K562 (cell line): ENCODE data around the gene PRM2. TPM values are rescaled to one million over a fixed set of nuclear protein-coding genes. Genes with fewer than 3 reads are reported as not detected.

Experiments
- ATAC-seq: fragments of 200-7000 bp; cut with Tn5 transposase; 3 replicates; pipeline ENCODE4 v1.9.1; 2020; ENCODE audit warnings: moderate library complexity
- BruUV-seq: library from RNA; stranded (reverse); fragments of 400-500 nt; replicated peaks from 2 replicates; lab custom pipeline; 2021; lab: Mats Ljungman, UMichigan
- CTCF ChIA-PET: fragments of 300-600 bp; formaldehyde crosslinking; extraction: SDS; loops from one replicate; lab custom pipeline; 2021; ENCODE audit warnings: low intra/inter-chr PET ratio; lab: Yijun Ruan, JAX
- POLR2A ChIA-PET: fragments of 300-600, 350-650 bp; sonication (Branson Sonifier 250); formaldehyde crosslinking; extraction: SDS; loops from one replicate; lab custom pipeline; 2021; ENCODE audit warnings: antibody characterized with exemption, inconsistent platforms; lab: Yijun Ruan, JAX
- DNase-seq, 4 experiments: peaks; one replicate each; pipeline versions ENCODE4 v3.0.0 to v3.0.0-alpha.2; 2011 to 2018; ENCODE audit warnings: low spot score in 3 of 4, mixed read lengths in 3 of 4; ENCODE audit errors: extremely low read depth in 1 of 4
- FAIRE-seq: peaks from 2 replicates; lab custom pipeline; 2011; peaks lifted over from hg19 to GRCh38; lab: Jason Lieb, UNC
- H2AFZ ChIP-seq: 2 replicates; pipeline ENCODE4 v1.6.0; 2011; ENCODE audit warnings: low read depth, low read length, control low read depth, inconsistent platforms
- H3K27ac ChIP-seq: fragments of 200-600 bp; 3 replicates; pipeline ENCODE4 v1.8.0; 2011; ENCODE audit warnings: low read depth, mild to moderate bottlenecking, control low read depth, inconsistent platforms, low read length, moderate library complexity, mixed read lengths; ENCODE audit errors: extremely low read depth
- H3K27me3 ChIP-seq, 2 experiments: fragments of 300-600 bp in 1 of 2; 2 replicates in 1 of 2; 3 replicates in 1 of 2; pipeline versions ENCODE4 v1.6.0 to v1.8.0; 2011; ENCODE audit warnings: inconsistent platforms in 2 of 2, low read length in 2 of 2, mild to moderate bottlenecking in 1 of 2, mixed read lengths in 1 of 2, moderate library complexity in 1 of 2; ENCODE audit not compliant: control insufficient read depth in 2 of 2, insufficient read depth in 2 of 2
- H3K36me3 ChIP-seq: fragments of 300-600 bp; 3 replicates; pipeline ENCODE4 v1.8.0; 2011; ENCODE audit warnings: mild to moderate bottlenecking, low read length, inconsistent platforms; ENCODE audit not compliant: control insufficient read depth, insufficient read depth
- H3K4me1 ChIP-seq, 2 experiments: fragments of 200-600 bp in 1 of 2; replicated peaks in 1 of 2; 2 replicates in 1 of 2; 3 replicates in 1 of 2; pipeline versions ENCODE4 v1.5.1 to v1.8.0; 2011; ENCODE audit warnings: inconsistent platforms in 2 of 2, low read length in 2 of 2, mild to moderate bottlenecking in 1 of 2, mixed read lengths in 1 of 2, moderate library complexity in 1 of 2; ENCODE audit not compliant: control insufficient read depth in 2 of 2, insufficient read depth in 2 of 2
- H3K4me2 ChIP-seq: 2 replicates; pipeline ENCODE4 v1.6.1; 2011; ENCODE audit warnings: low read length, control low read depth, inconsistent platforms, mixed read lengths; ENCODE audit not compliant: insufficient read depth
- H3K4me3 ChIP-seq: fragments of 200-600 bp; sonication (generic), shearing (Covaris generic); 2 replicates; pipeline ENCODE4 v1.5.1; 2016; ENCODE audit warnings: control low read depth, inconsistent platforms
- H3K79me2 ChIP-seq: fragments of 200-600 bp; 3 replicates; pipeline ENCODE4 v1.8.0; 2011; ENCODE audit warnings: low read length, inconsistent platforms; ENCODE audit not compliant: control insufficient read depth, insufficient read depth
- H3K9ac ChIP-seq, 2 experiments: 2 replicates each; pipeline versions ENCODE4 v1.6.0 to v1.6.1; 2011; ENCODE audit warnings: low read depth in 2 of 2, low read length in 2 of 2, control low read depth in 1 of 2, inconsistent platforms in 1 of 2, mild to moderate bottlenecking in 1 of 2, mixed read lengths in 1 of 2; ENCODE audit not compliant: insufficient read depth in 1 of 2
- H3K9me1 ChIP-seq: one replicate; pipeline ENCODE4 v1.6.0; 2011; ENCODE audit warnings: inconsistent platforms, mild to moderate bottlenecking, low read length, moderate library complexity; ENCODE audit not compliant: control insufficient read depth, insufficient read depth
- H3K9me3 ChIP-seq: replicated peaks from 2 replicates; pipeline ENCODE4 v1.5.1; 2011; ENCODE audit warnings: low read depth, low read length, inconsistent platforms; ENCODE audit not compliant: control insufficient read depth, insufficient read depth
- H4K20me1 ChIP-seq: replicated peaks from 2 replicates; pipeline ENCODE4 v1.6.1; 2011; ENCODE audit warnings: low read length, inconsistent platforms, mixed read lengths; ENCODE audit not compliant: control insufficient read depth, insufficient read depth
- ARHGAP35 ChIP-seq: fragments of 450-650 bp; IDR thresholded peaks from 2 replicates; pipeline ENCODE4 v1.6.1; 2018; ENCODE audit not compliant: partially characterized antibody
- CEBPB ChIP-seq: fragments of 450-650 bp; IDR thresholded peaks from 2 replicates; pipeline ENCODE4 v1.6.1; 2016; ENCODE audit warnings: missing genetic modification characterization, missing compliant biosample characterization
- EHMT2 ChIP-seq: fragments of 450-650 bp; IDR thresholded peaks from 2 replicates; pipeline ENCODE4 v1.6.1; 2018; ENCODE audit warnings: antibody characterized with exemption
- GTF2E2 ChIP-seq: fragments of 200-800 bp; sonication (Bioruptor generic); IDR thresholded peaks from 2 replicates; pipeline ENCODE4 v1.6.1; 2016; ENCODE audit warnings: missing genetic modification characterization, missing compliant biosample characterization
- NCOA4 ChIP-seq: fragments of 450-650 bp; IDR thresholded peaks from 2 replicates; pipeline ENCODE4 v1.6.1; 2018; ENCODE audit warnings: mild to moderate bottlenecking; ENCODE audit not compliant: partially characterized antibody
- SIN3A ChIP-seq, 2 experiments: fragments of 150-350 bp in 1 of 2; IDR thresholded peaks; 2 replicates each; pipeline ENCODE4 v1.6.1; 2011 to 2016; ENCODE audit warnings: borderline replicate concordance in 2 of 2, low read depth in 2 of 2, low read length in 2 of 2, mild to moderate bottlenecking in 2 of 2, moderate library complexity in 2 of 2; ENCODE audit not compliant: control insufficient read depth in 1 of 2
- STAT5A ChIP-seq: IDR thresholded peaks from 2 replicates; pipeline ENCODE4 v1.6.1; 2012; ENCODE audit warnings: low read length, inconsistent platforms, borderline replicate concordance
- ZNF140 ChIP-seq: fragments of 250-450 bp; sonication (Bioruptor Pico); IDR thresholded peaks from 2 replicates; pipeline ENCODE4 v1.8.0; 2021; ENCODE audit warnings: moderate library complexity, mild to moderate bottlenecking, inconsistent platforms
- ZNF263 ChIP-seq: sonication (generic); formaldehyde crosslinking; IDR thresholded peaks from 2 replicates; pipeline ENCODE4 v1.8.0; 2022; ENCODE audit warnings: mild to moderate bottlenecking, missing genetic modification reagents, borderline replicate concordance
- WGBS: fragments of 100-300 bp; shearing (Covaris generic); methylation state at CpG from one replicate; pipeline ENCODE4 v1.1.6; 2016; ENCODE audit warnings: low coverage, mixed read lengths; ENCODE audit not compliant: insufficient coverage; ENCODE audit errors: missing lambda C conversion rate; 5-methylcytosine and 5-hydroxymethylcytosine counted together
- in situ Hi-C: fragments of 300-500 bp; cut with MboI; formaldehyde crosslinking; loops from 4 replicates; pipeline ENCODE4 v1.15.0; 2018; ENCODE audit warnings: inconsistent platforms, mixed read lengths
- intact Hi-C: fragments of 100-400 bp; cut with micrococcal nuclease; formaldehyde crosslinking; loops from 2 replicates; pipeline ENCODE4 v1.14.2; 2022
- polyA plus RNA-seq, 8 experiments: library from polyadenylated mRNA; depleted of rRNA in 4 of 8; stranded (reverse) in 5 of 8; unstranded in 3 of 8; fragments of >200 nt; fragmentation: Nextera tagmentation in 2 of 8; fragmentation: Illumina TruSeq in 1 of 8; extraction: Ambion mirVana in 2 of 8; extraction: Trizol in 1 of 8; gene quantifications; 2 replicates each; pipeline versions ENCODE4 v1.2.1 to v1.2.3, GENCODE V29; 2011 to 2014; ENCODE audit warnings: inconsistent platforms in 1 of 8, missing spikeins in 1 of 8
- total RNA-seq, 7 experiments: library from RNA; depleted of rRNA in 6 of 7; stranded (reverse); fragments of >200 nt in 6 of 7; fragmentation: Illumina TruSeq in 2 of 7; extraction: Trizol in 2 of 7; gene quantifications; 2 replicates each; pipeline versions ENCODE4 v1.2.1 to v1.2.3, GENCODE V29; 2011 to 2021; ENCODE audit warnings: low replicate concordance in 1 of 7
- TF ChIP-seq, protein P1 (sequence below): sonication (generic); formaldehyde crosslinking; IDR thresholded peaks from 2 replicates; pipeline ENCODE4 v1.8.1; 2023; ENCODE audit warnings: mild to moderate bottlenecking, missing genetic modification reagents
- TF ChIP-seq, protein P2 (sequence below): sonication (generic); formaldehyde crosslinking; IDR thresholded peaks from 2 replicates; pipeline ENCODE4 v1.8.0; 2023; ENCODE audit warnings: mild to moderate bottlenecking, missing genetic modification reagents
- TF ChIP-seq, protein P3 (sequence below): fragments of 250-450 bp; sonication (Bioruptor Pico); IDR thresholded peaks from 2 replicates; pipeline ENCODE4 v1.4.0; 2020; ENCODE audit warnings: mild to moderate bottlenecking, moderate library complexity

The PRM2 gene
- total and polyA plus RNA-seq, 9 of the 15 experiments (the other 6 are each of a cell fraction or from before 2014, with no cell fraction given): not detected

DNA sequence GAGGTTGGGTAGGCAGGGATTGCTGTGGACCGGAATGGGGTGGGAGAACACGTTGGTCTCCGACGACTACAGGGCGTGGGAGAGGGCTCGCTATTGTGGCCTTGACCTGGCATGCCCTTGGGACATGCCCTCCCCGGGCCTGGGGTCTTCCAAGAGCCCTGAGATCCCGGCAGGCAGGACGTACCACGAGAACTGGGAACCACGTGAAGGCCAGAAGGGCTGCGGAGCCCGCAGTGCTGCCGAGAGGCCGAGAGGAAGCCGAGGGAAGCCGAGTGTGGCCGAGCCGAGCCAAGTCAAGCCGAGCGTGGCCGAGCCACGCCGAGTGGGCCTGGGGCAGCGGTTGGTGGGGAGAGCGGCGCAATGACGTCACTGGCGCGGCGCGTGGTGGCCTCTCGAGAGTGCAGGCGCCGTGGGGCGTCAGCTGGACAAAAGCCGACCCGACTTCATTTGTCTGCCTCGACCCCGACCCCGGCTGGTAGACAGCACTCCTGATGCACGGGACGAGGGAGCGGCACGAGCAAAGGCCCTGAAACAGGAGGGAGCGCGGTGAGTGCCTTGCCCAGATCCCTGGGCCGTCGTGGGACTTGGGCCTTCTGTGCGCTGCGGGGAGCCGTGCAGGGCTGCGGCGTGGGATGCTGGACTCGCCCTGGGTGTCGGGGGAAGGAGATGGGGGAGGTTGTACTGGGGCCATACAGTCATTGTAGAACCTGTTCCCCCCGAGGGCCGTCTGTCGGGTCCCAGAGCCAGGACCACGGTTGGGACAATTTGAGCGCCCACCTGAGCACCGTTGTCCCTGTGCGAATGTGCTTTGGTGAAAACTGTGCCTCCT, 26.8 kb downstream of the PRM2 start (continued):
- TF ChIP-seq, protein P1, sequence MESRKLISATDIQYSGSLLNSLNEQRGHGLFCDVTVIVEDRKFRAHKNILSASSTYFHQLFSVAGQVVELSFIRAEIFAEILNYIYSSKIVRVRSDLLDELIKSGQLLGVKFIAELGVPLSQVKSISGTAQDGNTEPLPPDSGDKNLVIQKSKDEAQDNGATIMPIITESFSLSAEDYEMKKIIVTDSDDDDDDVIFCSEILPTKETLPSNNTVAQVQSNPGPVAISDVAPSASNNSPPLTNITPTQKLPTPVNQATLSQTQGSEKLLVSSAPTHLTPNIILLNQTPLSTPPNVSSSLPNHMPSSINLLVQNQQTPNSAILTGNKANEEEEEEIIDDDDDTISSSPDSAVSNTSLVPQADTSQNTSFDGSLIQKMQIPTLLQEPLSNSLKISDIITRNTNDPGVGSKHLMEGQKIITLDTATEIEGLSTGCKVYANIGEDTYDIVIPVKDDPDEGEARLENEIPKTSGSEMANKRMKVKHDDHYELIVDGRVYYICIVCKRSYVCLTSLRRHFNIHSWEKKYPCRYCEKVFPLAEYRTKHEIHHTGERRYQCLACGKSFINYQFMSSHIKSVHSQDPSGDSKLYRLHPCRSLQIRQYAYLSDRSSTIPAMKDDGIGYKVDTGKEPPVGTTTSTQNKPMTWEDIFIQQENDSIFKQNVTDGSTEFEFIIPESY (CRISPR knock-in tag): peak; percentile 40; the same call in 1 of the 2 replicates
- TF ChIP-seq EHMT2 (no peak), ZNF263 (CRISPR knock-in tag) (no peak)
- TF ChIP-seq, all 486 proteins: peak for 5

DNA sequence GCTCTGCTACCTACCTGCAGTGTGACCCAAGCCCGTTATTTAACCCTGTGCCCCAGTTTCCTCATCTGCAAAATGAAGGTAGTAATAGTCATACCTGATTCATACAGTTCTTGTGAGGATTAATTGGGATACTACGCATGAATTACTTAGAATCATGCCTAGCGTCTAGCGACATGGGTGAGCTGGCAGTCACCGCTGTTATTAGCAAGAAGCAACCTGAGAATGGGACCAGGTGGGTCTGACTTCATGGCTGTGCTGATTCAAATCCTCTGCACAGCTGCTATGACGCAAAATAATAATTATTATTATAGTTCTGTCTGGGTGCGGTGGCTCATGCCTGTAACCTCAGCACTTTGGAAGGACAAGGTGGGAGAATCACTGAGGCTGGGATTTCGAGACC, 28.1 kb downstream of the PRM2 start:
- CTCF ChIA-PET: no interaction called here
- FAIRE-seq (no peak), DNase-seq (no peak), ATAC-seq (no peak)
- peaks cover 15% of the 10 kb centered on the region; the same call in 1 of the 3 replicates for H3K36me3 ChIP-seq
- H3K9me3 ChIP-seq: no peaks in the 10 kb centered on the region
- no peaks in the 10 kb centered on the region for H4K20me1 ChIP-seq
- in situ Hi-C loops (no loop called here), intact Hi-C loops (no loop called here)
- H3K79me2 ChIP-seq: peaks cover 8% of the 10 kb centered on the region
- H2AFZ ChIP-seq: no peak overlapping the region
- H3K9me1 ChIP-seq: no peaks in the 10 kb centered on the region
- no peak overlapping the region for H3K27ac ChIP-seq
- peaks cover 13 to 15% of the 10 kb centered on the region in 2 experiments; a peak in 4 of 5 replicates for H3K4me1 ChIP-seq
- no peak overlapping the region for H3K4me3 ChIP-seq
- POLR2A ChIA-PET: interaction anchor here (0.7 to 1.0 kb wide), 4 partner anchors 10 to 277 kb away, joined by 3 to 5 read pairs (median 4); no protein-coding TSS in a partner anchor
- WGBS: 90% methylated on average over 8 of the region's 8 CpGs
- H3K4me2 ChIP-seq: no peak overlapping the region
- H3K27me3 ChIP-seq: no peaks in the 10 kb centered on the region
- no TSS peak for BruUV-seq
- H3K9ac ChIP-seq: no peak overlapping the region
- TF ChIP-seq SIN3A (IDR thresholded peaks at IDR 0.05; ENCODE audit: borderline replicate concordance in 2 of 2, control insufficient read depth in 1 of 2, low read depth in 2 of 2, low read length in 2 of 2) (no peak), STAT5A (no peak), CEBPB (tag) (no peak), NCOA4 (no peak), ZNF140 (CRISPR knock-in tag) (no peak), ARHGAP35 (no peak), GTF2E2 (tag) (no peak)
- TF ChIP-seq, protein P2, sequence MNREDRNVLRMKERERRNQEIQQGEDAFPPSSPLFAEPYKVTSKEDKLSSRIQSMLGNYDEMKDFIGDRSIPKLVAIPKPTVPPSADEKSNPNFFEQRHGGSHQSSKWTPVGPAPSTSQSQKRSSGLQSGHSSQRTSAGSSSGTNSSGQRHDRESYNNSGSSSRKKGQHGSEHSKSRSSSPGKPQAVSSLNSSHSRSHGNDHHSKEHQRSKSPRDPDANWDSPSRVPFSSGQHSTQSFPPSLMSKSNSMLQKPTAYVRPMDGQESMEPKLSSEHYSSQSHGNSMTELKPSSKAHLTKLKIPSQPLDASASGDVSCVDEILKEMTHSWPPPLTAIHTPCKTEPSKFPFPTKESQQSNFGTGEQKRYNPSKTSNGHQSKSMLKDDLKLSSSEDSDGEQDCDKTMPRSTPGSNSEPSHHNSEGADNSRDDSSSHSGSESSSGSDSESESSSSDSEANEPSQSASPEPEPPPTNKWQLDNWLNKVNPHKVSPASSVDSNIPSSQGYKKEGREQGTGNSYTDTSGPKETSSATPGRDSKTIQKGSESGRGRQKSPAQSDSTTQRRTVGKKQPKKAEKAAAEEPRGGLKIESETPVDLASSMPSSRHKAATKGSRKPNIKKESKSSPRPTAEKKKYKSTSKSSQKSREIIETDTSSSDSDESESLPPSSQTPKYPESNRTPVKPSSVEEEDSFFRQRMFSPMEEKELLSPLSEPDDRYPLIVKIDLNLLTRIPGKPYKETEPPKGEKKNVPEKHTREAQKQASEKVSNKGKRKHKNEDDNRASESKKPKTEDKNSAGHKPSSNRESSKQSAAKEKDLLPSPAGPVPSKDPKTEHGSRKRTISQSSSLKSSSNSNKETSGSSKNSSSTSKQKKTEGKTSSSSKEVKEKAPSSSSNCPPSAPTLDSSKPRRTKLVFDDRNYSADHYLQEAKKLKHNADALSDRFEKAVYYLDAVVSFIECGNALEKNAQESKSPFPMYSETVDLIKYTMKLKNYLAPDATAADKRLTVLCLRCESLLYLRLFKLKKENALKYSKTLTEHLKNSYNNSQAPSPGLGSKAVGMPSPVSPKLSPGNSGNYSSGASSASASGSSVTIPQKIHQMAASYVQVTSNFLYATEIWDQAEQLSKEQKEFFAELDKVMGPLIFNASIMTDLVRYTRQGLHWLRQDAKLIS (CRISPR knock-in tag): no peak
- TF ChIP-seq, protein P3, sequence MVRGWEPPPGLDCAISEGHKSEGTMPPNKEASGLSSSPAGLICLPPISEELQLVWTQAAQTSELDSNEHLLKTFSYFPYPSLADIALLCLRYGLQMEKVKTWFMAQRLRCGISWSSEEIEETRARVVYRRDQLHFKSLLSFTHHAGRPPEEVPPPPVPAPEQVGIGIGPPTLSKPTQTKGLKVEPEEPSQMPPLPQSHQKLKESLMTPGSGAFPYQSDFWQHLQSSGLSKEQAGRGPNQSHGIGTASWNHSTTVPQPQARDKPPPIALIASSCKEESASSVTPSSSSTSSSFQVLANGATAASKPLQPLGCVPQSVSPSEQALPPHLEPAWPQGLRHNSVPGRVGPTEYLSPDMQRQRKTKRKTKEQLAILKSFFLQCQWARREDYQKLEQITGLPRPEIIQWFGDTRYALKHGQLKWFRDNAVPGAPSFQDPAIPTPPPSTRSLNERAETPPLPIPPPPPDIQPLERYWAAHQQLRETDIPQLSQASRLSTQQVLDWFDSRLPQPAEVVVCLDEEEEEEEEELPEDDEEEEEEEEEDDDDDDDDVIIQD (CRISPR knock-in tag): no peak
